H9 (cell line): ENCODE measurements around the gene MACROD1. TPM values are rescaled to one million over a fixed set of nuclear protein-coding genes. Genes with fewer than 3 reads are reported as not detected.

ENCODE experiments used
- DNase-seq: peaks from one replicate; pipeline ENCODE4 v3.0.0-alpha.2; 2017
- H2AFZ ChIP-seq: one replicate; pipeline ENCODE4 v1.6.1; 2013; ENCODE audit warnings: mild to moderate bottlenecking, low read length, control low read depth, moderate library complexity
- H2AK5ac ChIP-seq: 2 replicates; pipeline ENCODE4 v1.6.1; 2013; ENCODE audit warnings: low read length, control low read depth, mixed read lengths; ENCODE audit not compliant: insufficient read length
- H2BK120ac ChIP-seq: one replicate; pipeline ENCODE4 v1.6.1; 2013; ENCODE audit warnings: low read depth, mild to moderate bottlenecking, low read length, control low read depth, inconsistent platforms; ENCODE audit not compliant: poor library complexity, severe bottlenecking
- H2BK12ac ChIP-seq: 2 replicates; pipeline ENCODE4 v1.6.1; 2013; ENCODE audit warnings: low read length, control low read depth, mixed read lengths, low read depth; ENCODE audit not compliant: insufficient read length
- H2BK15ac ChIP-seq: 2 replicates; pipeline ENCODE4 v1.6.1; 2013; ENCODE audit warnings: low read depth, low read length, control low read depth
- H2BK20ac ChIP-seq: one replicate; pipeline ENCODE4 v1.6.1; 2013; ENCODE audit warnings: low read depth, mild to moderate bottlenecking, low read length, control low read depth, inconsistent platforms; ENCODE audit not compliant: poor library complexity, severe bottlenecking
- H2BK5ac ChIP-seq: 2 replicates; pipeline ENCODE4 v1.6.1; 2013; ENCODE audit warnings: low read length, control low read depth, mixed read lengths; ENCODE audit not compliant: insufficient read length
- H3K14ac ChIP-seq: 2 replicates; pipeline ENCODE4 v1.6.1; 2013; ENCODE audit warnings: low read length, control low read depth; ENCODE audit not compliant: insufficient read depth
- H3K18ac ChIP-seq: 2 replicates; pipeline ENCODE4 v1.6.1; 2013; ENCODE audit warnings: low read depth, mild to moderate bottlenecking, mixed read lengths, low read length, control low read depth; ENCODE audit not compliant: insufficient read length
- H3K23ac ChIP-seq: 2 replicates; pipeline ENCODE4 v1.6.1; 2013; ENCODE audit warnings: low read length, control low read depth, mixed read lengths, low read depth; ENCODE audit not compliant: insufficient read length
- H3K23me2 ChIP-seq: 2 replicates; pipeline ENCODE4 v1.6.1; 2013; ENCODE audit warnings: low read depth, mild to moderate bottlenecking, mixed read lengths, low read length, control low read depth; ENCODE audit not compliant: insufficient read length, poor library complexity, severe bottlenecking
- H3K27ac ChIP-seq: 2 replicates; pipeline ENCODE4 v1.5.1; 2013; ENCODE audit warnings: low read length, control low read depth, mixed read lengths, low read depth; ENCODE audit not compliant: insufficient read length
- H3K27me3 ChIP-seq: 2 replicates; pipeline ENCODE4 v1.6.1; 2013; ENCODE audit warnings: low read length, control low read depth, inconsistent platforms; ENCODE audit not compliant: insufficient read depth
- H3K4ac ChIP-seq: 2 replicates; pipeline ENCODE4 v1.6.1; 2013; ENCODE audit warnings: low read depth, mild to moderate bottlenecking, control low read depth, inconsistent platforms, low read length, moderate library complexity
- H3K4me1 ChIP-seq: 2 replicates; pipeline ENCODE4 v1.6.1; 2013; ENCODE audit warnings: low read length, control low read depth, inconsistent platforms; ENCODE audit not compliant: insufficient read depth
- H3K4me2 ChIP-seq: 2 replicates; pipeline ENCODE4 v1.6.1; 2013; ENCODE audit warnings: low read length, control low read depth, mixed read lengths; ENCODE audit not compliant: insufficient read length, insufficient read depth
- H3K56ac ChIP-seq: 2 replicates; pipeline ENCODE4 v1.6.1; 2013; ENCODE audit warnings: low read depth, mild to moderate bottlenecking, mixed read lengths, low read length, control low read depth; ENCODE audit not compliant: insufficient read length
- H3K79me1 ChIP-seq: 2 replicates; pipeline ENCODE4 v1.6.1; 2013; ENCODE audit warnings: low read depth, mild to moderate bottlenecking, moderate library complexity, low read length, control low read depth, inconsistent platforms; ENCODE audit not compliant: insufficient read depth, poor library complexity, severe bottlenecking
- H3K79me2 ChIP-seq: 2 replicates; pipeline ENCODE4 v1.6.1; 2013; ENCODE audit warnings: low read length, control low read depth, inconsistent platforms; ENCODE audit not compliant: insufficient read depth
- H3K9ac ChIP-seq: 2 replicates; pipeline ENCODE4 v1.6.1; 2013; ENCODE audit warnings: low read length, control low read depth, mixed read lengths; ENCODE audit not compliant: insufficient read length; ENCODE audit errors: extremely low read depth
- H3K9me3 ChIP-seq: one replicate; pipeline ENCODE4 v1.6.1; 2013; ENCODE audit warnings: low read depth, low read length, inconsistent platforms; ENCODE audit not compliant: control insufficient read depth
- H3T11ph ChIP-seq: one replicate; pipeline ENCODE4 v1.6.1; 2013; ENCODE audit warnings: mild to moderate bottlenecking, low read length, control low read depth, inconsistent platforms
- H4K20me1 ChIP-seq: one replicate; pipeline ENCODE4 v1.6.1; 2013; ENCODE audit not compliant: control insufficient read depth, insufficient read length, insufficient read depth
- H4K5ac ChIP-seq: 2 replicates; pipeline ENCODE4 v1.6.1; 2013; ENCODE audit warnings: low read depth, mild to moderate bottlenecking, mixed read lengths, low read length, control low read depth; ENCODE audit not compliant: insufficient read length
- H4K8ac ChIP-seq: replicated peaks from 2 replicates; pipeline ENCODE4 v1.6.1; 2013; ENCODE audit warnings: low read length, control low read depth, mixed read lengths, low read depth; ENCODE audit not compliant: insufficient read length
- H4K91ac ChIP-seq: 2 replicates; pipeline ENCODE4 v1.6.1; 2013; ENCODE audit warnings: low read depth, mild to moderate bottlenecking, moderate library complexity, mixed read lengths, low read length, control low read depth; ENCODE audit not compliant: insufficient read length
- H3K27ac Mint-ChIP-seq, 3 experiments: 2 replicates in 2 of 3; 3 replicates in 1 of 3; pipeline ENCODE4 v1.8.0; 2020 to 2021; ENCODE audit warnings: mixed read lengths in 3 of 3, mild to moderate bottlenecking in 1 of 3, moderate library complexity in 1 of 3
- H3K27me3 Mint-ChIP-seq: 2 replicates; pipeline ENCODE4 v1.8.0; 2021; ENCODE audit warnings: low read depth, mild to moderate bottlenecking, moderate library complexity, mixed read lengths
- H3K36me3 Mint-ChIP-seq, 3 experiments: 2 replicates in 2 of 3; 3 replicates in 1 of 3; pipeline ENCODE4 v1.8.0; 2020 to 2021; ENCODE audit warnings: low read depth in 3 of 3, mixed read lengths in 3 of 3; ENCODE audit not compliant: insufficient read depth in 1 of 3
- H3K4me1 Mint-ChIP-seq, 2 experiments: 2 replicates each; pipeline ENCODE4 v1.8.0; 2020; ENCODE audit warnings: mixed read lengths in 2 of 2
- H3K4me3 Mint-ChIP-seq, 2 experiments: 2 replicates in 1 of 2; 3 replicates in 1 of 2; pipeline ENCODE4 v1.8.0; 2020 to 2021; ENCODE audit warnings: mild to moderate bottlenecking in 2 of 2, mixed read lengths in 2 of 2, moderate library complexity in 1 of 2
- H3K9me3 Mint-ChIP-seq, 2 experiments: 2 replicates in 1 of 2; 3 replicates in 1 of 2; pipeline ENCODE4 v1.8.0; 2020; ENCODE audit warnings: mild to moderate bottlenecking in 2 of 2, mixed read lengths in 2 of 2, moderate library complexity in 1 of 2
- CTCF ChIP-seq: fragments of 200-600 bp; sonication (generic); conservative IDR thresholded peaks from 3 replicates; pipeline ENCODE4 v1.8.0; 2021; ENCODE audit warnings: antibody characterized with exemption, mild to moderate bottlenecking
- WGBS: extraction: QIAGEN DNeasy Blood & Tissue Kit; methylation state at CpG from one replicate; pipeline ENCODE4 v1.1.7; 2013; ENCODE audit warnings: missing lambda C conversion rate, low lambda C conversion rate, mixed read lengths; ENCODE audit not compliant: insufficient read length; ENCODE audit errors: extremely low coverage; 5-methylcytosine and 5-hydroxymethylcytosine counted together
- total RNA-seq: library from RNA; stranded (reverse); gene quantifications from 2 replicates; pipeline ENCODE4 v1.2.1, GENCODE V29; 2021

The MACROD1 gene
- total RNA-seq, 1 experiment from 2014 or later: 21.2 TPM

GRCh38 chr11:64035081-64035524 lies 130.8 kb downstream of the MACROD1 start:
- H2AFZ ChIP-seq: no peak overlapping the region
- no peak overlapping the region for H2BK12ac ChIP-seq
- H2BK20ac ChIP-seq: no peak overlapping the region
- H3K27ac ChIP-seq: no peak overlapping the region
- H3K9ac ChIP-seq: no peak overlapping the region
- no peak overlapping the region for H4K8ac ChIP-seq
- H4K20me1 ChIP-seq: peaks cover 2% of the 10 kb centered on the region
- H3K36me3 Mint-ChIP-seq: peaks cover 0 to 2% (median 0%) of the 10 kb centered on the region in 3 experiments; a peak in 1 of 7 replicates
- no peaks in the 10 kb centered on the region for H3K9me3 ChIP-seq
- no peaks in the 10 kb centered on the region for H3K79me1 ChIP-seq
- H3K18ac ChIP-seq: no peak overlapping the region
- no peak overlapping the region for H2BK5ac ChIP-seq
- WGBS: no CpG with 5 or more reads among the region's 17 CpGs
- H3T11ph ChIP-seq: no peak overlapping the region
- no peaks in the 10 kb centered on the region for H3K79me2 ChIP-seq
- no peak overlapping the region for H3K56ac ChIP-seq
- H3K4ac ChIP-seq: no peak overlapping the region
- H2BK120ac ChIP-seq: no peak overlapping the region
- H2BK15ac ChIP-seq: no peak overlapping the region
- no peak for DNase-seq
- H3K4me3 Mint-ChIP-seq: peak overlapping the region; percentile 62 to 87
- H4K5ac ChIP-seq: no peak overlapping the region
- peaks cover 93% of the 10 kb centered on the region for H3K27me3 Mint-ChIP-seq
- H3K4me2 ChIP-seq: peak overlapping the region; percentile 24
- H4K91ac ChIP-seq: no peak overlapping the region
- no peak overlapping the region for H3K27ac Mint-ChIP-seq
- no peak for TF ChIP-seq CTCF
- H3K4me1 Mint-ChIP-seq: peaks cover 12 to 15% of the 10 kb centered on the region in 2 experiments
- no peak overlapping the region for H2AK5ac ChIP-seq
- H3K9me3 Mint-ChIP-seq: no peaks in the 10 kb centered on the region; a peak in 1 of 5 replicates
- peaks cover 8% of the 10 kb centered on the region for H3K23me2 ChIP-seq
- H3K27me3 ChIP-seq: peaks cover 48% of the 10 kb centered on the region
- H3K4me1 ChIP-seq: no peaks in the 10 kb centered on the region
- no peak overlapping the region for H3K14ac ChIP-seq
- no peak overlapping the region for H3K23ac ChIP-seq
